Progenitor cell of endocrine pancreas (in vitro differentiated cells): ENCODE data around the gene LRRC52. TPM values are rescaled to one million over a fixed set of nuclear protein-coding genes. Genes with fewer than 3 reads are reported as not detected.

Experiments used
- DNase-seq: peaks from one replicate; pipeline ENCODE4 v3.0.0; 2021; ENCODE audit warnings: low spot score; ENCODE audit not compliant: unreplicated experiment
- H3K27ac Mint-ChIP-seq: 2 replicates; pipeline ENCODE4 v1.8.0; 2021; ENCODE audit warnings: mild to moderate bottlenecking, moderate library complexity, mixed read lengths
- H3K27me3 Mint-ChIP-seq: 2 replicates; pipeline ENCODE4 v1.8.0; 2021; ENCODE audit warnings: mixed read lengths
- H3K36me3 Mint-ChIP-seq: 2 replicates; pipeline ENCODE4 v1.8.0; 2022; ENCODE audit warnings: mixed read lengths; ENCODE audit not compliant: insufficient read depth
- H3K4me1 Mint-ChIP-seq: 2 replicates; pipeline ENCODE4 v1.8.0; 2021; ENCODE audit warnings: low read depth, mixed read lengths
- H3K4me3 Mint-ChIP-seq: 2 replicates; pipeline ENCODE4 v1.8.0; 2021; ENCODE audit warnings: low read depth, mild to moderate bottlenecking, moderate library complexity, mixed read lengths
- H3K9me3 Mint-ChIP-seq: 2 replicates; pipeline ENCODE4 v1.8.0; 2021; ENCODE audit warnings: low read depth, mixed read lengths
- total RNA-seq: library from RNA; stranded (reverse); gene quantifications from 2 replicates; pipeline ENCODE4 v1.2.1, GENCODE V29; 2021
- TF ChIP-seq, protein P1 (sequence below): fragments of 200-600 bp; sonication (generic); IDR thresholded peaks from one replicate; pipeline ENCODE4 v1.5.0; 2021; ENCODE audit warnings: antibody characterized with exemption, mild to moderate bottlenecking; ENCODE audit not compliant: unreplicated experiment

Gene LRRC52
- total RNA-seq, 1 donor from 2014 or later: not detected

DNA sequence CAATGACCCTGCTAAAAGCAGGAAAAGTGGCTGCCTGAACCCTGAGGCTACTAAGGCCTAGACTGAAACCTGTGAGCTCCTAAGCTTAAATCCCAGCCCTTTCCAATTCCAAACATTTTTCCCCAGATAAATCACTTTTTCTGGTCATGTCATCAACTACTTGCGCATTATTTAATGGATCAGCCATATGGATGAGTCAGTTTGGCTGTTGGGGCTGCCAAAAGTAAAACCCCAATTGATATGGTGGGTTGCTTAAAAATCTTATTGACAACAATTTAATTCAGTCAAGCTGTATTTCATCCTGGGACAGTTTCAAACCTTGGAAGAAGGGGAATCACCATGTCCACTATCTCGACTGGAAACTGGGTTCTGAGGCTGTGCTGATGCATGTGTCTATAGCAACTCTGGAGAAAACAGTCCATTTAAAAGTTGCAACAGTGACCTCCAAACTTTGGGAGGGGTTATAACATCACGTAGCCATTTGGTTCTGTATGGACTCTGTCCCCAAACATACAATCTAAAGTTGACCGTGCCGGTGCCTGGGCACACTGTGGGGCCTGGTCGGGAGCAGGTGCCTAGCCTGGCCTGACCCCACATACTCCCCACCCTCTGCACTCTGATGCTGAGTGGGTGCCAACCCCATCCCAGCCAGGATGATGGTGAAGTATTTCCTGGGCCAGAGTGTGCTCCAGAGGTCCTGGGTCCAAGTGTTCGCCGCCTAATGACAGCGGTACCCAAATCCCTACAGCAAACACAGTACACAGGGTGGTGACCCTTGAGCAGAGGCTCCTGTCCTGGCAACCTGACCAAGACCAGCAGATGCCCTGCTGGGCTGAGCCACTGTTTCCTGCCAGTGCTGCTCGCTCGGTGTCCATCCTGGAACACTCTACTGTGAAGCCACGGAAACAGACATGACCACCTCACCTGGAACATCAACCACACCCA lies 46.5 kb upstream of the LRRC52 start:
- Mint-ChIP-seq H3K27me3 (peaks cover 8% of the 10 kb centered on the region), H3K27ac (no peak overlapping the region)
- no peak for DNase-seq

DNA sequence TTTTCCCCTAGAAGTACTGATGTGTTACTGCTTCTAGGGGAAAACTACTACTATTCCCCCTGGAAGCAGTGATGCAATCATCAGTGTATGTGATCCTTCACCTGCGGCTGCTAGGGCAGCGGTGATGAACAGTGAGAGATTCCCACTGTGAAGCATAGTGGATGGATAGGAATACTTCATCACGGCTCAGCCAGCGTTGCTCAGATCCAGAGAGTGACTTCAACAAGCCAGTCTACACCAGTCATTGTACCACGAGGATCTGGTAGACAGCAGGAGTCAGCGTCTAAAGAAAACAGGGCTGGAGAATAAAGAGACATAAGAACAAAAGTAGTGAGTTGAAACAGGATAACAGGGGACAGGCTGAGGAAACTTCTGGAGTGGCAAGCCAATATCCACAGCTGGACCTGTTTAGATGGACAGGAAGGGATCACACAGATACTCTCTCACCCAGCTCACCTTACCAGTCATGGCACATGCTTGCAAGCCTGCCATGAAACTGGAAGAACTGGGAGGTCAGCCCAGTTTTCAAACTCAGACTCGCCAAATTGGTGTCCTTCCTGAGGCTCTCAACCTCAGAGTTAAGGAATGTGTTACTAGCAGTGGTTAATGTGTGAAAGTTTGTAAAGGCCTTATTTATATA lies 42.4 kb upstream of the LRRC52 start:
- peaks cover under 1% of the 10 kb centered on the region for H3K4me1 Mint-ChIP-seq
- no peaks in the 10 kb centered on the region for H3K36me3 Mint-ChIP-seq
- DNase-seq: no peak
- no peaks in the 10 kb centered on the region for H3K9me3 Mint-ChIP-seq
- TF ChIP-seq, protein P1, sequence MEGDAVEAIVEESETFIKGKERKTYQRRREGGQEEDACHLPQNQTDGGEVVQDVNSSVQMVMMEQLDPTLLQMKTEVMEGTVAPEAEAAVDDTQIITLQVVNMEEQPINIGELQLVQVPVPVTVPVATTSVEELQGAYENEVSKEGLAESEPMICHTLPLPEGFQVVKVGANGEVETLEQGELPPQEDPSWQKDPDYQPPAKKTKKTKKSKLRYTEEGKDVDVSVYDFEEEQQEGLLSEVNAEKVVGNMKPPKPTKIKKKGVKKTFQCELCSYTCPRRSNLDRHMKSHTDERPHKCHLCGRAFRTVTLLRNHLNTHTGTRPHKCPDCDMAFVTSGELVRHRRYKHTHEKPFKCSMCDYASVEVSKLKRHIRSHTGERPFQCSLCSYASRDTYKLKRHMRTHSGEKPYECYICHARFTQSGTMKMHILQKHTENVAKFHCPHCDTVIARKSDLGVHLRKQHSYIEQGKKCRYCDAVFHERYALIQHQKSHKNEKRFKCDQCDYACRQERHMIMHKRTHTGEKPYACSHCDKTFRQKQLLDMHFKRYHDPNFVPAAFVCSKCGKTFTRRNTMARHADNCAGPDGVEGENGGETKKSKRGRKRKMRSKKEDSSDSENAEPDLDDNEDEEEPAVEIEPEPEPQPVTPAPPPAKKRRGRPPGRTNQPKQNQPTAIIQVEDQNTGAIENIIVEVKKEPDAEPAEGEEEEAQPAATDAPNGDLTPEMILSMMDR: no peak
- peaks cover 4% of the 10 kb centered on the region for H3K27me3 Mint-ChIP-seq
- no peak overlapping the region for H3K27ac Mint-ChIP-seq
- H3K4me3 Mint-ChIP-seq: no peak overlapping the region

More for the DNA sequence above, 46.5 kb upstream of the LRRC52 start:
- Mint-ChIP-seq H3K4me3 (no peak overlapping the region), H3K9me3 (no peaks in the 10 kb centered on the region), H3K36me3 (no peaks in the 10 kb centered on the region), H3K4me1 (peaks cover 15% of the 10 kb centered on the region)
- TF ChIP-seq, protein P1: no peak

DNA sequence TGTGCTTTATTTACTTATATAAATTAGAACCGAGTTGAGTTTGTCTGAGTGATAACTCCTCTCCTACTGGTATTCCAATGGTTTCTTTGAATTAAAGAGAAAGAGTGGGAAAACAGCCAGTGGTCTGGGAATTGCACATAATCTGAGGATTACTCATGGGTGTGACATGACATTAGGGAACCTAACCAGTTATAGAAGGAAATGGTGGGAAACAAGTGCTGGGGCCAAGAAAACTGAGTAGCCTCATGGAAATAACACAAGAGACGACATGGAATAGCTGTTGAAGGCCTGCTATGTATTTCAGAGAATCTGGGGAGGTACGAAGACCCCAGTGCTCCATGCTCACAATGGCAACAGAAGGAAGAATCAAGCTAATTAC lies 41.8 kb upstream of the LRRC52 start:
- Mint-ChIP-seq H3K36me3 (no peaks in the 10 kb centered on the region), H3K27me3 (peaks cover 5% of the 10 kb centered on the region), H3K9me3 (no peaks in the 10 kb centered on the region), H3K4me3 (no peak overlapping the region), H3K4me1 (no peaks in the 10 kb centered on the region), H3K27ac (no peak overlapping the region)
- no peak for DNase-seq
- TF ChIP-seq, protein P1: no peak

DNA sequence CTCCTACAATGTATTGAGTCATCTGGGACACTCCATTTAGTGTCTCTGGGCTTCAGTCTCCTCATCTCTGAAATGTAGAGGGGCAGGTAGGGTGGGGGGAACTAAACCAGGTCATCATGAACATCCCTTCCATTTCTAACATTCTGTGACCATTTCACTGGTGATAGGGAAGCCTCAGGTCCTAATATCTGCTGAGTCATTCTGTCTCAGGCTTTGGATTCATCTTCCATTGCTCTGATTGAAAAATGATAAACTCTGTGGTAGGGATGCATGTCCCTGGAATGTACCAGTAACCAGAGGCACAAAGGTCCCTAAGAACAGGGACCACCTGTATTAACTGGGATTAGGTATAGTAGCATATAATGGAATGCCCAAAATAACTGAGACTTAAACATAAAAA lies 36.2 kb upstream of the LRRC52 start:
- DNase-seq: no peak
- H3K9me3 Mint-ChIP-seq: no peaks in the 10 kb centered on the region
- H3K4me1 Mint-ChIP-seq: no peaks in the 10 kb centered on the region
- no peak overlapping the region for H3K4me3 Mint-ChIP-seq
- H3K36me3 Mint-ChIP-seq: no peaks in the 10 kb centered on the region
- TF ChIP-seq, protein P1: no peak
- H3K27me3 Mint-ChIP-seq: peaks cover 3% of the 10 kb centered on the region
- no peak overlapping the region for H3K27ac Mint-ChIP-seq

DNA sequence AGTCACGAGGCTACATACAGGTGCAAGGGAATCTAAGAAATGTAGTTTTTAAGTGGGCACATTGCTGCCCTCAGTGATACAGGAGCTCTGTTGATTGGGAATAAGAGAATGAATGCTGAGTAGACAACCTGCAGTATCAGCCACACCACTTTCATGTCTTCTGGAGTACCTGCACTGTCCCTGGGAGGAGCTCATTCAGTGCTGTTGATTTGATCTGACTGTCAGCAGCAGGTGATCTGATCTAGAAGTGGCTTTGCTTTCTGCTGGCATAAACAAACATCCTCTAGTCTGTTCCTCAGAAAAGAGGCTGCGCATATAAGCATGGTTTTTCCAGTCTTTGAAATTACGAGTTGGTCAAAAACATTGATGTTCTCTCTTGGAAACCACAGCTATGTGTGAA lies 35.5 kb upstream of the LRRC52 start:
- Mint-ChIP-seq H3K36me3 (no peaks in the 10 kb centered on the region), H3K4me1 (no peaks in the 10 kb centered on the region), H3K27ac (no peak overlapping the region), H3K4me3 (no peak overlapping the region), H3K9me3 (no peaks in the 10 kb centered on the region), H3K27me3 (peaks cover 3% of the 10 kb centered on the region)
- DNase-seq: no peak
- TF ChIP-seq, protein P1: no peak
